Panc1 (cell line): Measurements from ENCODE around the gene RNGTT. TPM values are rescaled to one million over a fixed set of nuclear protein-coding genes. Genes with fewer than 3 reads are reported as not detected.

Experiments
- ATAC-seq: fragments of 200-7000 bp; cut with Tn5 transposase; 2 replicates; pipeline ENCODE4 v1.9.1; 2020; ENCODE audit warnings: mild to moderate bottlenecking, moderate library complexity
- BruUV-seq: library from RNA; stranded (reverse); fragments of 400-500 nt; replicated peaks from 2 replicates; lab custom pipeline; 2021; lab: Mats Ljungman, UMichigan
- CTCF ChIA-PET: fragments of 300-600 bp; sonication (Branson Sonifier 250); formaldehyde crosslinking; loops from one replicate; lab custom pipeline; 2022; ENCODE audit warnings: antibody characterized with exemption; lab: Charles Lee
- POLR2A ChIA-PET: fragments of 300-600 bp; sonication (Branson Sonifier 250); formaldehyde crosslinking; loops from one replicate; lab custom pipeline; 2022; ENCODE audit warnings: antibody characterized with exemption; lab: Charles Lee
- DNase-seq: peaks from one replicate; pipeline ENCODE4 v3.0.0-alpha.2; 2010; ENCODE audit warnings: low read depth, low spot score
- H3K27ac ChIP-seq: 2 replicates; pipeline ENCODE4 v1.5.1; 2011; ENCODE audit warnings: mild to moderate bottlenecking, low read length, inconsistent platforms
- H3K27me3 ChIP-seq: fragments of 200-500 bp; sonication (Bioruptor generic); 2 replicates; pipeline ENCODE4 v1.6.0; 2014; ENCODE audit warnings: low read length, inconsistent platforms; ENCODE audit not compliant: control insufficient read depth, insufficient read depth
- H3K36me3 ChIP-seq: fragments of 200-500 bp; sonication (Bioruptor generic); 2 replicates; pipeline ENCODE4 v1.5.1; 2014; ENCODE audit warnings: inconsistent platforms, mild to moderate bottlenecking, low read length, moderate library complexity; ENCODE audit not compliant: control insufficient read depth, insufficient read depth
- H3K4me1 ChIP-seq: 2 replicates; pipeline ENCODE4 v1.5.1; 2011; ENCODE audit warnings: inconsistent platforms, mild to moderate bottlenecking, low read length, moderate library complexity; ENCODE audit not compliant: control insufficient read depth, insufficient read depth
- H3K4me3 ChIP-seq, 2 experiments: 2 replicates each; pipeline ENCODE4 v1.5.1; 2011 to 2012; ENCODE audit warnings: low read depth in 2 of 2, low read length in 2 of 2, mild to moderate bottlenecking in 2 of 2, inconsistent platforms in 1 of 2, moderate library complexity in 1 of 2
- H3K9me3 ChIP-seq: fragments of 200-500 bp; sonication (Bioruptor generic); 2 replicates; pipeline ENCODE4 v1.5.1; 2014; ENCODE audit warnings: low read depth, mild to moderate bottlenecking, inconsistent platforms, low read length, moderate library complexity; ENCODE audit not compliant: control insufficient read depth, insufficient read depth
- POLR2AphosphoS5 ChIP-seq: IDR thresholded peaks from 2 replicates; pipeline ENCODE4 v1.6.1; 2012; ENCODE audit warnings: mild to moderate bottlenecking, low read depth, low read length, moderate library complexity
- SIN3A ChIP-seq: IDR thresholded peaks from 2 replicates; pipeline ENCODE4 v1.6.1; 2012; ENCODE audit warnings: low read depth, mild to moderate bottlenecking, low read length, moderate library complexity, borderline replicate concordance; ENCODE audit not compliant: insufficient read depth
- TCF7L2 ChIP-seq: IDR thresholded peaks from 2 replicates; pipeline ENCODE4 v1.6.1; 2011; ENCODE audit warnings: mild to moderate bottlenecking, low read depth, low read length, inconsistent platforms
- in situ Hi-C: cut with HindIII; loops from 2 replicates; pipeline ENCODE4 v1.10.0; 2016; ENCODE audit warnings: low sequenced_read_pairs, low pct_unique_long_range_greater_than_20kb
- intact Hi-C: fragments of 100-400 bp; cut with micrococcal nuclease; formaldehyde crosslinking; loops from one replicate; pipeline ENCODE4 v1.10.0; 2022; ENCODE audit not compliant: unreplicated experiment
- total RNA-seq: library from RNA; stranded (reverse); gene quantifications from one replicate; pipeline ENCODE4 v1.2.1, GENCODE V29; 2021; ENCODE audit not compliant: unreplicated experiment
- TF ChIP-seq, protein P1 (sequence below), 2 experiments: IDR thresholded peaks; 2 replicates each; pipeline ENCODE4 v1.6.1; 2011 to 2012; ENCODE audit warnings: low read depth in 2 of 2, control low read depth in 1 of 2, low read length in 1 of 2, mild to moderate bottlenecking in 1 of 2, moderate library complexity in 1 of 2; ENCODE audit not compliant: insufficient read depth in 1 of 2
- TF ChIP-seq, protein P2 (sequence below): fragments of 450-650 bp; IDR thresholded peaks from 2 replicates; pipeline ENCODE4 v1.5.1; 2017; ENCODE audit warnings: mild to moderate bottlenecking

RNGTT gene
- total RNA-seq, 1 experiment from 2014 or later = 21.2 TPM

DNA sequence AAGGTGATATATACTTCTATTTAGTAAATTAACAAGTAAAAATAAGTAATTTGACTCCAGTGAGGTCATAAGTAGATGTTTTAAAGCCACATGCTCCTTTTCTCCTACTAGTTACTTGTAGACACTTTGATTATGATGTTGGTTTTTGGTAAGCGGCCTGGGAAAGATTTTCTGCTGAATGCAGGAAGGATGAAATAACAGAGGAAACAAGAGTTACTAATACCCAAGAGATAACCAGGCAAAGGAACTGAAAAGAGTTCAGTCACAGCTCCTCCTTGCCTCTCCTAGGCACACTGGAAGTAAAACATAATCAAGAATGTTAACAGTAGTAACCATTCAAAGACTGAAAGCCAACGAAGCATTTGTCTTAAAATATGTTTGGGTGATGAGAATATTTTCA is 203.3 kb downstream of the RNGTT start:
- no peaks in the 10 kb centered on the region for H3K4me1 ChIP-seq
- H3K9me3 ChIP-seq = no peaks in the 10 kb centered on the region
- CTCF ChIA-PET = no interaction called here
- TF ChIP-seq TCF7L2 = no peak
- TF ChIP-seq SIN3A = no peak
- TF ChIP-seq, protein P1, sequence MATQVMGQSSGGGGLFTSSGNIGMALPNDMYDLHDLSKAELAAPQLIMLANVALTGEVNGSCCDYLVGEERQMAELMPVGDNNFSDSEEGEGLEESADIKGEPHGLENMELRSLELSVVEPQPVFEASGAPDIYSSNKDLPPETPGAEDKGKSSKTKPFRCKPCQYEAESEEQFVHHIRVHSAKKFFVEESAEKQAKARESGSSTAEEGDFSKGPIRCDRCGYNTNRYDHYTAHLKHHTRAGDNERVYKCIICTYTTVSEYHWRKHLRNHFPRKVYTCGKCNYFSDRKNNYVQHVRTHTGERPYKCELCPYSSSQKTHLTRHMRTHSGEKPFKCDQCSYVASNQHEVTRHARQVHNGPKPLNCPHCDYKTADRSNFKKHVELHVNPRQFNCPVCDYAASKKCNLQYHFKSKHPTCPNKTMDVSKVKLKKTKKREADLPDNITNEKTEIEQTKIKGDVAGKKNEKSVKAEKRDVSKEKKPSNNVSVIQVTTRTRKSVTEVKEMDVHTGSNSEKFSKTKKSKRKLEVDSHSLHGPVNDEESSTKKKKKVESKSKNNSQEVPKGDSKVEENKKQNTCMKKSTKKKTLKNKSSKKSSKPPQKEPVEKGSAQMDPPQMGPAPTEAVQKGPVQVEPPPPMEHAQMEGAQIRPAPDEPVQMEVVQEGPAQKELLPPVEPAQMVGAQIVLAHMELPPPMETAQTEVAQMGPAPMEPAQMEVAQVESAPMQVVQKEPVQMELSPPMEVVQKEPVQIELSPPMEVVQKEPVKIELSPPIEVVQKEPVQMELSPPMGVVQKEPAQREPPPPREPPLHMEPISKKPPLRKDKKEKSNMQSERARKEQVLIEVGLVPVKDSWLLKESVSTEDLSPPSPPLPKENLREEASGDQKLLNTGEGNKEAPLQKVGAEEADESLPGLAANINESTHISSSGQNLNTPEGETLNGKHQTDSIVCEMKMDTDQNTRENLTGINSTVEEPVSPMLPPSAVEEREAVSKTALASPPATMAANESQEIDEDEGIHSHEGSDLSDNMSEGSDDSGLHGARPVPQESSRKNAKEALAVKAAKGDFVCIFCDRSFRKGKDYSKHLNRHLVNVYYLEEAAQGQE (IDR thresholded peaks at IDR 0.05; ENCODE audit: insufficient read depth in 1 of 2, low read depth in 2 of 2, low read length in 1 of 2) = no peak
- TF ChIP-seq POLR2AphosphoS5 = no peak
- TF ChIP-seq, protein P2, sequence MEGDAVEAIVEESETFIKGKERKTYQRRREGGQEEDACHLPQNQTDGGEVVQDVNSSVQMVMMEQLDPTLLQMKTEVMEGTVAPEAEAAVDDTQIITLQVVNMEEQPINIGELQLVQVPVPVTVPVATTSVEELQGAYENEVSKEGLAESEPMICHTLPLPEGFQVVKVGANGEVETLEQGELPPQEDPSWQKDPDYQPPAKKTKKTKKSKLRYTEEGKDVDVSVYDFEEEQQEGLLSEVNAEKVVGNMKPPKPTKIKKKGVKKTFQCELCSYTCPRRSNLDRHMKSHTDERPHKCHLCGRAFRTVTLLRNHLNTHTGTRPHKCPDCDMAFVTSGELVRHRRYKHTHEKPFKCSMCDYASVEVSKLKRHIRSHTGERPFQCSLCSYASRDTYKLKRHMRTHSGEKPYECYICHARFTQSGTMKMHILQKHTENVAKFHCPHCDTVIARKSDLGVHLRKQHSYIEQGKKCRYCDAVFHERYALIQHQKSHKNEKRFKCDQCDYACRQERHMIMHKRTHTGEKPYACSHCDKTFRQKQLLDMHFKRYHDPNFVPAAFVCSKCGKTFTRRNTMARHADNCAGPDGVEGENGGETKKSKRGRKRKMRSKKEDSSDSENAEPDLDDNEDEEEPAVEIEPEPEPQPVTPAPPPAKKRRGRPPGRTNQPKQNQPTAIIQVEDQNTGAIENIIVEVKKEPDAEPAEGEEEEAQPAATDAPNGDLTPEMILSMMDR = no peak
- POLR2A ChIA-PET = no interaction called here
- no peak overlapping the region for H3K4me3 ChIP-seq
- no peaks in the 10 kb centered on the region for H3K27me3 ChIP-seq
- H3K27ac ChIP-seq = no peak overlapping the region
- no peak for ATAC-seq
- no peak for DNase-seq
- in situ Hi-C loops = no loop called here
- intact Hi-C loops = no loop called here
- no peaks in the 10 kb centered on the region for H3K36me3 ChIP-seq
- no TSS peak for BruUV-seq

DNA sequence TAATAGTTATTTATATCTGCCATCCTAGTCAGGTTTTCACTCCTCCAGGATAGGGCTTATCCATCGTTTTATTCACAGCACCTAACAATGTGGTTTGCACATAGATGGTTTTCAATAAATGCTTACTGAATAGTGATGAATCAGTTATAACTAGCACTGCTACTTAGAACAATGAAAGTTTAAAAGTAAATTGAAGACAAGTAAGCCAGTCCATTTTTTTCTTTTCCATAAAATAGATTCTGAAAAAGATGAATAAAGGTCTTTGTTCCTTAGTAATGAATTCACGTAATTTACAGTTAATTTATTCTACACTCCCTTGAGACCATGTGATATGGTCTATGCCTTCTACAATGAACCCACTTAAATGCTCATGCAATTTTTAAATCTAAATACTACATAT is 212.5 kb downstream of the RNGTT start:
- in situ Hi-C loops (no loop called here), intact Hi-C loops (no loop called here)
- no peaks in the 10 kb centered on the region for H3K27me3 ChIP-seq
- H3K9me3 ChIP-seq = no peaks in the 10 kb centered on the region
- ATAC-seq = no peak
- POLR2A ChIA-PET = no interaction called here
- H3K27ac ChIP-seq = no peak overlapping the region
- TF ChIP-seq, protein P2 = no peak
- TF ChIP-seq SIN3A (no peak), POLR2AphosphoS5 (no peak), TCF7L2 (no peak)
- TF ChIP-seq, protein P1 (IDR thresholded peaks at IDR 0.05; ENCODE audit: insufficient read depth in 1 of 2, low read depth in 2 of 2, low read length in 1 of 2) = no peak
- no peaks in the 10 kb centered on the region for H3K4me1 ChIP-seq
- no peaks in the 10 kb centered on the region for H3K36me3 ChIP-seq
- CTCF ChIA-PET = no interaction called here
- no peak for DNase-seq
- no peak overlapping the region for H3K4me3 ChIP-seq
- no TSS peak for BruUV-seq
